Neural progenitor cell (in vitro differentiated cells): ENCODE measurements around the gene GSAP. TPM values are rescaled to one million over a fixed set of nuclear protein-coding genes. Genes with fewer than 3 reads are reported as not detected.
"Not testable (repeated sequence)": the region's sequence is repeated elsewhere in the genome, so short reads cannot be mapped to it uniquely, and the experiment has no call there.

Experiments used
- DNase-seq: peaks from one replicate; pipeline ENCODE4 v3.0.0-alpha.2; 2016; ENCODE audit warnings: low spot score
- H2AFZ ChIP-seq: fragments of 200-600 bp; sonication (generic); replicated peaks from 2 replicates; pipeline ENCODE4 v1.6.1; 2016; ENCODE audit warnings: antibody characterized with exemption
- H3F3A ChIP-seq: fragments of 200-600 bp; sonication (generic); 2 replicates; pipeline ENCODE4 v1.6.1; 2016; ENCODE audit warnings: antibody characterized with exemption, low read depth
- H3K27ac ChIP-seq: fragments of 200-600 bp; sonication (generic); 2 replicates; pipeline ENCODE4 v1.5.1; 2016; ENCODE audit warnings: mild to moderate bottlenecking
- H3K27me3 ChIP-seq: fragments of 200-600 bp; sonication (generic); 2 replicates; pipeline ENCODE4 v1.6.1; 2016; ENCODE audit warnings: mild to moderate bottlenecking, moderate library complexity
- H3K36me3 ChIP-seq: fragments of 200-600 bp; sonication (generic); 2 replicates; pipeline ENCODE4 v1.5.1; 2016
- H3K4me1 ChIP-seq: fragments of 200-600 bp; sonication (generic); 2 replicates; pipeline ENCODE4 v1.6.1; 2016; ENCODE audit warnings: mixed run types
- H3K4me2 ChIP-seq: fragments of 200-600 bp; sonication (generic); 2 replicates; pipeline ENCODE4 v1.6.1; 2016
- H3K4me3 ChIP-seq: fragments of 200-600 bp; sonication (generic); 2 replicates; pipeline ENCODE4 v1.5.1; 2016
- H3K79me2 ChIP-seq: fragments of 200-600 bp; sonication (generic); 2 replicates; pipeline ENCODE4 v1.6.1; 2016; ENCODE audit warnings: low read depth
- H3K9ac ChIP-seq: fragments of 200-600 bp; sonication (generic); 2 replicates; pipeline ENCODE4 v1.6.1; 2016
- H3K9me3 ChIP-seq: fragments of 200-600 bp; sonication (generic); 2 replicates; pipeline ENCODE4 v1.5.1; 2016; ENCODE audit warnings: low read depth
- H4K20me1 ChIP-seq: fragments of 200-600 bp; sonication (generic); 2 replicates; pipeline ENCODE4 v1.6.1; 2016; ENCODE audit warnings: low read depth
- H3K27ac Mint-ChIP-seq: 3 replicates; pipeline ENCODE4 v1.8.0; 2021; ENCODE audit warnings: mixed read lengths
- H3K27me3 Mint-ChIP-seq: 2 replicates; pipeline ENCODE4 v1.8.0; 2022; ENCODE audit warnings: low read depth, mild to moderate bottlenecking, inconsistent platforms, moderate library complexity, mixed read lengths; ENCODE audit not compliant: insufficient read depth
- H3K36me3 Mint-ChIP-seq: 3 replicates; pipeline ENCODE4 v1.8.0; 2021; ENCODE audit warnings: mixed read lengths
- H3K4me1 Mint-ChIP-seq: 3 replicates; pipeline ENCODE4 v1.8.0; 2021; ENCODE audit warnings: mixed read lengths
- H3K4me3 Mint-ChIP-seq: 3 replicates; pipeline ENCODE4 v1.8.0; 2021; ENCODE audit warnings: mild to moderate bottlenecking, moderate library complexity, mixed read lengths
- H3K9me3 Mint-ChIP-seq: 3 replicates; pipeline ENCODE4 v1.8.0; 2020; ENCODE audit warnings: mixed read lengths
- EZH2 ChIP-seq: fragments of 200-600 bp; sonication (generic); IDR thresholded peaks from 2 replicates; pipeline ENCODE4 v1.6.1; 2017; ENCODE audit warnings: antibody characterized with exemption, mild to moderate bottlenecking, moderate library complexity
- EZH2phosphoT487 ChIP-seq: fragments of 200-600 bp; sonication (generic); IDR thresholded peaks from 2 replicates; pipeline ENCODE4 v1.6.1; 2017; ENCODE audit warnings: antibody characterized with exemption
- total RNA-seq: library from RNA; depleted of rRNA; stranded (reverse); fragments of >200 nt; gene quantifications from 2 replicates; pipeline ENCODE4 v1.2.3, GENCODE V29; 2015; ENCODE audit warnings: low replicate concordance
- TF ChIP-seq, protein P1 (sequence below): fragments of 200-600 bp; sonication (generic); IDR thresholded peaks from 2 replicates; pipeline ENCODE4 v1.5.1; 2017; ENCODE audit warnings: antibody characterized with exemption, mild to moderate bottlenecking

The GSAP gene, protein sequence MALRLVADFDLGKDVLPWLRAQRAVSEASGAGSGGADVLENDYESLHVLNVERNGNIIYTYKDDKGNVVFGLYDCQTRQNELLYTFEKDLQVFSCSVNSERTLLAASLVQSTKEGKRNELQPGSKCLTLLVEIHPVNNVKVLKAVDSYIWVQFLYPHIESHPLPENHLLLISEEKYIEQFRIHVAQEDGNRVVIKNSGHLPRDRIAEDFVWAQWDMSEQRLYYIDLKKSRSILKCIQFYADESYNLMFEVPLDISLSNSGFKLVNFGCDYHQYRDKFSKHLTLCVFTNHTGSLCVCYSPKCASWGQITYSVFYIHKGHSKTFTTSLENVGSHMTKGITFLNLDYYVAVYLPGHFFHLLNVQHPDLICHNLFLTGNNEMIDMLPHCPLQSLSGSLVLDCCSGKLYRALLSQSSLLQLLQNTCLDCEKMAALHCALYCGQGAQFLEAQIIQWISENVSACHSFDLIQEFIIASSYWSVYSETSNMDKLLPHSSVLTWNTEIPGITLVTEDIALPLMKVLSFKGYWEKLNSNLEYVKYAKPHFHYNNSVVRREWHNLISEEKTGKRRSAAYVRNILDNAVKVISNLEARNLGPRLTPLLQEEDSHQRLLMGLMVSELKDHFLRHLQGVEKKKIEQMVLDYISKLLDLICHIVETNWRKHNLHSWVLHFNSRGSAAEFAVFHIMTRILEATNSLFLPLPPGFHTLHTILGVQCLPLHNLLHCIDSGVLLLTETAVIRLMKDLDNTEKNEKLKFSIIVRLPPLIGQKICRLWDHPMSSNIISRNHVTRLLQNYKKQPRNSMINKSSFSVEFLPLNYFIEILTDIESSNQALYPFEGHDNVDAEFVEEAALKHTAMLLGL
- 2.0 and 2.6 TPM in 2 replicates for total RNA-seq

DNA sequence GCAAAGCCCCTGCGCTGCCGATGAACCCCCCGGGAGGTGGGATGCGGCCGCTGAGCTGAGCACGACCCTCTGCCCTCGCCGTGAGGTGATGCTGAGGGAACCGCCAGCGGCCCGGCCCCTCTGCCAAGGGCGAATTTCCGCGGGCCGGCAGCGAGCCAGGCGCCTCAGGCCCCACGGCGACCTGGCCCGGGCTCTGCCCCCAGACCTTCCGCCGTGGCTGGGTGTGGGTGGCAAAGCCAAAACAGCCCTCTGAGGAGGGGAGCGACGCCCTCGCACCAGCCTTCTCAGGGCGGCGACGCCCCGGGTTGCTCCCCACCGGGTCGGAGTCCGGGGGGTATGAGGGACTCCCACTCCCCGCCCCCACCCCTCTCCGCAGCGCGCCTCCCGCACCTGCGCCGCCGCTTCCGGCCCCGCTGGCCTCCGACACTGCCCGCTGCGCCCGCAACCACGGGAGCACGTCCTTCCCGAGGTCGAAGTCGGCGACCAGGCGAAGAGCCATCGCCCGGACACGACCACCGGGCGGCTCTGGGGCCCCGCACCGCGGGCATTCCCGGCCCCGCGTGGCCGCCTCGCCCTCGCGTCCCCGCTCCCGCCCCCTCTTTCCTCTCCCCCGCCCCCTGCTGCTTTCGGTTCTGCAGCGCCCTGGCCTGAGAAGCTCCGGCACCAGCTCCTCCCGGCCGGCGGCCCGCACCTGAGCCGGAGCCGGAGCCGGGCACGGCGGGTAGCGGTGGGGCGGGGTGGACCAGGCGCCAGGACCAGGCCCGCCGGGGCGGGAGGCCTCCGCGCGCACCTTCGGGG lies at the start of gene GSAP:
Gene GSAP, minus strand, starts transcription at position 527 of the 798 bp plus-strand sequence. Its CDS starts 28 bp downstream, at position 499.
- peak within 1 kb of the TSS; percentile 86 for H3K4me2 ChIP-seq
- H3K9ac ChIP-seq = no peak within 1 kb of the TSS
- H3K27ac ChIP-seq = no peak within 1 kb of the TSS

GRCh38 chr7:77465256-77465655 lies 49.1 kb upstream of the GSAP start:
- Histone ChIP-seq H4K20me1 (no peaks in the 10 kb centered on the region), H3K27me3 (no peaks in the 10 kb centered on the region), H3K4me1 (peaks cover 3% of the 10 kb centered on the region), H3K4me3 (no peak overlapping the region), H3F3A (no peaks in the 10 kb centered on the region), H3K79me2 (no peaks in the 10 kb centered on the region), H3K9ac (no peak overlapping the region), H2AFZ (no peak overlapping the region), H3K36me3 (no peaks in the 10 kb centered on the region), H3K27ac (no peak overlapping the region), H3K9me3 (no peaks in the 10 kb centered on the region), H3K4me2 (no peak overlapping the region)
- H3K36me3 Mint-ChIP-seq = no peaks in the 10 kb centered on the region
- no peaks in the 10 kb centered on the region for H3K4me1 Mint-ChIP-seq
- no peak for TF ChIP-seq EZH2
- TF ChIP-seq, protein P1, sequence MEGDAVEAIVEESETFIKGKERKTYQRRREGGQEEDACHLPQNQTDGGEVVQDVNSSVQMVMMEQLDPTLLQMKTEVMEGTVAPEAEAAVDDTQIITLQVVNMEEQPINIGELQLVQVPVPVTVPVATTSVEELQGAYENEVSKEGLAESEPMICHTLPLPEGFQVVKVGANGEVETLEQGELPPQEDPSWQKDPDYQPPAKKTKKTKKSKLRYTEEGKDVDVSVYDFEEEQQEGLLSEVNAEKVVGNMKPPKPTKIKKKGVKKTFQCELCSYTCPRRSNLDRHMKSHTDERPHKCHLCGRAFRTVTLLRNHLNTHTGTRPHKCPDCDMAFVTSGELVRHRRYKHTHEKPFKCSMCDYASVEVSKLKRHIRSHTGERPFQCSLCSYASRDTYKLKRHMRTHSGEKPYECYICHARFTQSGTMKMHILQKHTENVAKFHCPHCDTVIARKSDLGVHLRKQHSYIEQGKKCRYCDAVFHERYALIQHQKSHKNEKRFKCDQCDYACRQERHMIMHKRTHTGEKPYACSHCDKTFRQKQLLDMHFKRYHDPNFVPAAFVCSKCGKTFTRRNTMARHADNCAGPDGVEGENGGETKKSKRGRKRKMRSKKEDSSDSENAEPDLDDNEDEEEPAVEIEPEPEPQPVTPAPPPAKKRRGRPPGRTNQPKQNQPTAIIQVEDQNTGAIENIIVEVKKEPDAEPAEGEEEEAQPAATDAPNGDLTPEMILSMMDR = no peak
- H3K4me3 Mint-ChIP-seq = no peak overlapping the region
- H3K9me3 Mint-ChIP-seq = no peaks in the 10 kb centered on the region
- DNase-seq = no peak
- H3K27ac Mint-ChIP-seq = no peak overlapping the region
- H3K27me3 Mint-ChIP-seq = peaks cover 4% of the 10 kb centered on the region

More for the DNA sequence above, at the start of gene GSAP:
- Histone ChIP-seq H3K9me3 (no peaks in the 10 kb centered on the region), H4K20me1 (no peaks in the 10 kb centered on the region), H3F3A (peaks cover 15% of the 10 kb centered on the region), H3K27me3 (peaks cover 55% of the 10 kb centered on the region), H3K79me2 (no peaks in the 10 kb centered on the region), H3K36me3 (no peaks in the 10 kb centered on the region), H3K4me1 (no peaks in the 10 kb centered on the region), H2AFZ (peak within 1 kb of the TSS; percentile 87), H3K4me3 (peak within 1 kb of the TSS; percentile 53)
- H3K9me3 Mint-ChIP-seq = peaks cover 2% of the 10 kb centered on the region
- DNase-seq = peak; percentile 61
- H3K4me1 Mint-ChIP-seq = peaks cover 19% of the 10 kb centered on the region
- no peaks in the 10 kb centered on the region for H3K36me3 Mint-ChIP-seq
- peak; percentile 72 for TF ChIP-seq EZH2
- TF ChIP-seq EZH2phosphoT487 = peak; percentile 73
- TF ChIP-seq, protein P1 = peak; percentile 23
- peak within 1 kb of the TSS; percentile 71 for H3K4me3 Mint-ChIP-seq
- H3K27me3 Mint-ChIP-seq = peaks cover 18% of the 10 kb centered on the region
- H3K27ac Mint-ChIP-seq = no peak within 1 kb of the TSS

- no peaks in the 10 kb centered on the region for H4K20me1 ChIP-seq
- DNase-seq = no peak
- H3K27ac ChIP-seq = no peak overlapping the region
- Mint-ChIP-seq H3K9me3 (no peaks in the 10 kb centered on the region), H3K36me3 (no peaks in the 10 kb centered on the region), H3K27ac (no peak overlapping the region), H3K4me3 (no peak overlapping the region), H3K27me3 (peaks cover 4% of the 10 kb centered on the region), H3K4me1 (no peaks in the 10 kb centered on the region)
- TF ChIP-seq EZH2phosphoT487 = no peak
- TF ChIP-seq, protein P1 = no peak
- no peak for TF ChIP-seq EZH2
- no peaks in the 10 kb centered on the region for H3K27me3 ChIP-seq
- H3K9ac ChIP-seq = no peak overlapping the region
- H2AFZ ChIP-seq = no peak overlapping the region
- H3K79me2 ChIP-seq = no peaks in the 10 kb centered on the region
- no peak overlapping the region for H3K4me3 ChIP-seq
- no peak overlapping the region for H3K4me2 ChIP-seq
- peaks cover 3% of the 10 kb centered on the region for H3K4me1 ChIP-seq
- no peaks in the 10 kb centered on the region for H3F3A ChIP-seq
- no peaks in the 10 kb centered on the region for H3K36me3 ChIP-seq
- no peaks in the 10 kb centered on the region for H3K9me3 ChIP-seq
These were observed 48.4 kb upstream of the GSAP start for GRCh38 chr7:77464589-77464988.

DNA sequence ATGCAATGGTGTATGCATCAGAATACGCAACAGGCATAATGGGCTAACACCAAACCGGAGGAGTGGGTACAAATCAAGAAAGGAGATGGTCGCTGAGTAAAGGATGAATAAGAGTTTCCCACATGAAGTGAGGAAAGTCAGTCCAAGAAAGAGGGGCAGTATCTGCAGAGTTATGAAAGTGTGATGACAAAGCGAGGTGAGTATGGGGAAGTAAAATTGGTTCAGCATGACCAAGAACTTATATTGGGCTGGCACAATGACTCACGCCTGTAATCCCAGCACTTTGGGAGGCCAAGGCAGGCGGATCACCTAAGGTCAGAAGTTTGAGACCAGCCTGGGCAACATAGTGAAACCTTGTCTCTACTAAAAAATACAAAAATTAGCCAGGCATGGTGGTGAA lies 47.5 kb upstream of the GSAP start:
- not testable (repeated sequence) for H3K9me3 Mint-ChIP-seq, H3K9me3 ChIP-seq, H4K20me1 ChIP-seq, DNase-seq, H3K9ac ChIP-seq, H3K4me1 ChIP-seq, H3F3A ChIP-seq, H3K27me3 Mint-ChIP-seq, H3K4me3 ChIP-seq, H3K36me3 Mint-ChIP-seq, H3K79me2 ChIP-seq, H3K4me2 ChIP-seq, H2AFZ ChIP-seq, H3K36me3 ChIP-seq, H3K27me3 ChIP-seq, H3K4me1 Mint-ChIP-seq, H3K27ac ChIP-seq, H3K4me3 Mint-ChIP-seq, H3K27ac Mint-ChIP-seq
